GM20000 (cell line): ENCODE measurements around the gene DSCAML1.
A peak's percentile ranks its signal among the peaks of the same experiment; 100 is the strongest.

Experiments used
- DNase-seq: peaks from one replicate; pipeline ENCODE4 v3.0.0; 2012; ENCODE audit warnings: low spot score
- CTCF ChIP-seq: IDR thresholded peaks from 2 replicates; pipeline ENCODE4 v1.5.1; 2012; ENCODE audit warnings: mild to moderate bottlenecking, control low read depth; ENCODE audit errors: extremely low read depth, missing control alignments

The DSCAML1 gene

GRCh38 chr11:117449111-117449693, 347.8 kb downstream of the DSCAML1 start:
- TF ChIP-seq CTCF, result no peak
- no peak for DNase-seq

GRCh38 chr11:117444711-117445658, 352.0 kb downstream of the DSCAML1 start:
- no peak for TF ChIP-seq CTCF

GRCh38 chr11:117444256-117444655, 352.8 kb downstream of the DSCAML1 start:
- no peak for TF ChIP-seq CTCF
- no peak for DNase-seq

More at GRCh38 chr11:117444711-117445658, 352.0 kb downstream of the DSCAML1 start:
- no peak for DNase-seq

GRCh38 chr11:117443266-117444186, 353.5 kb downstream of the DSCAML1 start:
- DNase-seq, result peak; percentile 52
- TF ChIP-seq CTCF, result peak; percentile 37

GRCh38 chr11:117442869-117443239, 354.2 kb downstream of the DSCAML1 start:
- no peak for TF ChIP-seq CTCF

GRCh38 chr11:117442049-117442868, 354.8 kb downstream of the DSCAML1 start:
- TF ChIP-seq CTCF, result no peak
- DNase-seq, result no peak

More at GRCh38 chr11:117442869-117443239, 354.2 kb downstream of the DSCAML1 start:
- no peak for DNase-seq
